DMS53 treated with DMSO at 0.1 percent for 48 hours (cell line): ENCODE data around the gene SESN3.
"Not testable (repeated sequence)": the region's sequence is repeated elsewhere in the genome, so short reads cannot be mapped to it uniquely, and the experiment has no call there.

Experiments used
- DNase-seq: peaks from one replicate; lab custom pipeline; 2025; ENCODE audit not compliant: unreplicated experiment; lab: John Stamatoyannopoulos, UW

SESN3 gene

DNA sequence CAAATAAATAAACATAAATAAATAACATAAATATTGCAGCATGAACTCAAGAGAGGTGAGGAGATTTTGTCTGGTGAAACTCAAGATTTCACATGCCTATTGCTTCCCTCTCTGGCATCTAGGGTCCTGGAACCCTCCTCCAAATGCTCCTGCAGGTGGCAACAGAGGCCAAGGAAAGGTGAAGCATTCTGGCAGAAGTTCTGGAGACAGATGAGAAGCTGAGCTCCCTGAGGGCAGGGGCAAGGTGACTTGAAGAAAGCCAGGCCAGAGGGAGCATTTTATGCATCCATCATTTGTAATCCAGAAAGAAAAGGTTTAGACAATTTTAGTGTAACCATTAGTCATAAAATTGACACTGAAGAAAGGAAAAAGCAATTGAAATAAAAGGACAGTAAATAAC, 76.5 kb downstream of the SESN3 start:
- DNase-seq = peak; percentile 43

DNA sequence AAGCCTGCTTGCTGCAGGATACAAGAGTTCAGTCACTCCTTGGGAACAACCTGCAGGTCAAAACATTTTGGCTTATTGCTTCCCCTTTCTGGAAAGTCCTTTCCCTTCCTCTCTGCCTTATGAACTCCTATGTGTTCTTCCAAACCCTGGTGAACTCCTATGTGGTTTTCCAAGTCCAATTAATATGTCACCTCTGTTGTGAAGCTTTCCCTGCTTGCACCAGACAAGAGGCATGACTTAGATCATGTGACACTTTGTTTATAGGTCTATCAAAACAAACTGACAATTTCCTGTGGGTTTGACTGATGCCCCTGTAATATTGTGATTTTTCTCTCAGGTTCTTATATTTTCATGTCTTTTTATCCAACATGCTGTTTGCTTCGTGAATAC, 77.2 kb downstream of the SESN3 start:
- DNase-seq = no peak

DNA sequence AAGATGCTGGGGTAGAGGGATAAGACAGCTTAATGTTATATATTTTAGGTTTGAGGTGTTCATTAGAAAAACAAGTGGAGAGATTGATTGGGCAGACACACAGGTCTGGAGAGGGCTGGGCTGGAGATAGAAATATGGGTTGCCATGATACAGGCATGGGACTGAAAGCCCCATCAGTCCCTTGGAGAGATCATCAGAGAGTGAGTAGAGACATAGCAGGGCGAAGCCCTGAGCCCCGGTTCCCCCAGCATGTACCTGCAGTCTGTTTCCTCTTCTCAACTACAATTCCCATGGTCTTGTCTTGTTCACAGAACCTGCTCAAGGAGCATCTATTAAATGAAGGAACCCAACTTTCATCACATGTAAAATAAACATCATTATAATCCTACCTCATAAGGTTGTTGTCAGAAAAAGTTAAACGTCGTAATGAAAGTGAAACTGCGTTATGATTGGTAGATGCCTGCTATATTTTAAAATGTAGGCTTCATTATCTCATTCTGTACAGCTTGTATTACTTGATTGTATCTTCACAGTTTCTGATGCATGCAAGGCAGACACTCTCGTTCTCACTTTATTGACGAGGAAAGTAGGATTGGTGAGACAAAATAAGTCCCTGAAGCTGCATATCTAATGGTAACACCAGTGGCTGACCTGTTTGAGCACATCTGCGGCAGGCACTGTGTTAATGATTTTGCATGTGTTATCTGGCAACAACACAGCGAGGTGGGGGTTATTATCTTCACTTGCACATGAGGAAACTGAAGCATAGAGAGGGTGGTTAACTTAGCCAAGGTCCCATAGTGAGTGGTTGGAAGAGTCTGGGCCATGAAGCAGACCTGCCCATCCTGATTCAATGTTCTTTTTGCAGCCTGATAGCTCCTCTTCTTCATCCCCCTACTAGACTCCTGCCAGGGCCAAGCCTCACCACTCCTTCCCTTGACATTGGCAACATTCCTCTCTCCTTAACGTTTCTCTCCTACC, 77.8 kb downstream of the SESN3 start:
- DNase-seq = no peak

DNA sequence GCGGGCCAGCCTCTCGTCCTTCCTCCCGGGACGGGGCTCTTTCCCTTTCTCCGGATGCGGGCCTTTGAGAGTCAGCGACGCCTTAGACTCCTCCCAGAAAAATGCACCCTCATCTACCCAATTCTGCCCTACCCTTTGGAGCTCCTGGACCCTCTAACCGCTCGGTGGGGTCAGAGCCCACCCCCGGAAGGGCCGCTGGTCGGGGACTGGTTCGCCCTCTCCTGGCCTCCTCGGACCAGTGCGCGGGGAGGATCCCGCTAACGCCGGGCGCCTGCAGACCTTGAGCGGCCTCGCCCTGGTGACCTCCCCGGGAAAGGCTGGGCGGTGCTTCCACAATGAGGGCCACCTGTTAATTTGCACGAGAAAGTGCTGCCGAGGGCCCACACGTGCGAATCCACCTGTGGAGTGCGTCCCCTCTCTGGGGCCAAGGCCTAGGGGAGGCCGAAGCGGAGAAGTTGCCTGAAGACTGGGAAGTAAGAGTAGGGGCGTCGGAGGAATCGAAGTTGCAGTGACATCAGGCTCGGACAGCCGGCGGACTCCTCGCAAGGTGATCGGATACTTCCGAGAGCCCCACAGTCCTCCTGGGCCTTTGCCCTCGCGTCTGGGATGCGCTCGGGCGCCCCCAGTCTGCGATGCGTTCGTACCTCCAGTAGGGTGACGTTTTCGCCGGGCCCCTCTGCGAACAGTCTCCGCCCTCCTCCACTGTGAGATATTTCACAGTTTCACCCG, 79.9 kb downstream of the SESN3 start:
- DNase-seq = peak; percentile 98

DNA sequence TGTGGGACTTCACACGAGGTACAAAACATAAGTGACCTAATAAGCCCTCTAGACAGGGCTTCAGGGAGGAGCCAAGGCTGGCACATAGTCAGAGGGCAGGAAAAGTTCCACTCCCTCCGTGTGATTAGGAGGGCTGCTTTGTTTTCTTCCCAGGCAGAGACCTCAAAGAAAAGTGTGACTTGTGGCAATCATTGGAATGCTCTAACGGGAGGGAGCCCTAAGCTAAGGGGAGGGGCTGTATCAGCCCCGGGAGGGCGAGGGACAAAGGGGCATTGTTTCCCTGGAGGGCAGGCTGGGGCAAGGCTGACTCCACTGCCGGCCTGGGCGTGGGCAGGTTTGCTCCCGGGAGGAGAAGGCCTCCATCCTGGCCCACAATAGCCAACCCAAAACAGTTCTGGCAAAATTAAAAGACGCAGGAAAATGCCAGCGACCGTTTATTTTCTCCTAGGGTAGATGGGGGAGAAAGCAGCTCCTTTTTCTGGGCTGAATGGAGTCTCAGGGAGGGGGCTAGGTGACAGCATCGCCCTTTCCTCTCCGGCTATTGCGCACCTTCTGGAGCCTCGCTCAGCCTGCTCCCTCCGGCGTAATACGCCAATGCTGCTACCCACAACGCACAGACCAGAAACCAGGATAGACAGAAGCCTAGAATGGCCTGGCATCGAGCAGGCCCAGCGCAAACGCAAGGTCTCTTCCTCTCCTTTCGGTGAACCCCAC, 81.2 kb downstream of the SESN3 start:
- DNase-seq = no peak

DNA sequence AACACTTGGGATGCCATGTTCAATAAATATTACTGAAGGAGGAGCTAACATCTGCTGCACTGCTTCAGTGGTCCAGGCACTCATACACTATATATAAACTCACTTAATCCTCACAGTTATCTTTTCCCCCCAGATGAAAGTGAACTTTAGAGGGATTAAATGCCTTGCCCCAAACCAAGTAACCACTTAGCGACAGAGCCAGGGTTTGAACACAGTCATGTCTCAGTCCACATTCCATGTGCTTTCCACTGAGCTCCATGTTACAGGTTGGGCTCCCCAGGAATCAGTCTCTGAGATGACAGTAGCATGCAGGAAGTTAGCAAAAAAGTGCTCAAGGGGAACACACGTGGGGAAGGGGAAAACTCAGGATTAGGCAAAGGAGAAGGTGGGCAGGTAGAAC, 82.1 kb downstream of the SESN3 start:
- DNase-seq = no peak

DNA sequence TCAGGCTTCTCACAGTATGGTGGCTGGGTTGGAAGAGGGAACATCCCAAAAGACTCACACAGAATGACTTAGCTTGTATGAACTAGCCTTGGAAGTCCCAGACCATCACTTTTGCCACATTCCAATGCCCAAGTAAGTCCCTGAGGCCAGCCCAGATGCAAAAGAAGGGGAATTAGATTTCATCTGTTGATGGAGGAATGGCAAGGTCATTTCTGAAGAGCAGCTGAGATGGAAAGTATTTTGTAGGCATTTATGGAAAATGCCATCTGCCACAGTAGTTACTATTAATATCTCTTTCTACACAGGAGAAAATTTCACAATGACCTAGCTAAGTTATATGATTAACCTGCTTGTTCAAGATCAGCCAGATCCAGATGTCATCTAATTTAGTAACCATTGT, 82.6 kb downstream of the SESN3 start:
- DNase-seq = no peak

DNA sequence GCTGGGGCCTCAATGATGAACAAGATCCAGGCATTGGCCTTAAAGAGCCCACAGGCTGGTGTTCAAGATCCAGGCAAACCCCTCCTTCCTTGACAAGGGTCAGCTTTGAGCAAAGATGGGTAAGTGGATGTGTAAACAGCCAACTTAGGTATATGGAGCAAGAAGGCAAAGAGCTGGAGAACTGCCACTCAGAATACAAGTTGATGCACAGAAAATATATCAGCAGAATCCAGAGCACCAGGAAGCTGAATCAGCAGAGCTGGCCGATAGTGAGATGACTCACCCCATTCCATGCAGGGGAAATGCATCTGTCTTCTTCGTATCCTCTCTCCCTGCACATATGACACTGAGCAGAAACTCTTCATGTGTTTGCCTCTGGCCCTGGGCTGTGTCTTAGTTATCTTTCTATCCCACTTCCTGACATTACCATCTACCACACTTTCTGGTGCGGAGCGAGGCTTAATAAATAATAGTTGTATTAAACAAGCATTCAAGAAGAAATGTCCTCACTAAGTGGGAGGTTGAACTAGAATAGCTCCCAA, 83.6 kb downstream of the SESN3 start:
- peak; percentile 74 for DNase-seq

DNA sequence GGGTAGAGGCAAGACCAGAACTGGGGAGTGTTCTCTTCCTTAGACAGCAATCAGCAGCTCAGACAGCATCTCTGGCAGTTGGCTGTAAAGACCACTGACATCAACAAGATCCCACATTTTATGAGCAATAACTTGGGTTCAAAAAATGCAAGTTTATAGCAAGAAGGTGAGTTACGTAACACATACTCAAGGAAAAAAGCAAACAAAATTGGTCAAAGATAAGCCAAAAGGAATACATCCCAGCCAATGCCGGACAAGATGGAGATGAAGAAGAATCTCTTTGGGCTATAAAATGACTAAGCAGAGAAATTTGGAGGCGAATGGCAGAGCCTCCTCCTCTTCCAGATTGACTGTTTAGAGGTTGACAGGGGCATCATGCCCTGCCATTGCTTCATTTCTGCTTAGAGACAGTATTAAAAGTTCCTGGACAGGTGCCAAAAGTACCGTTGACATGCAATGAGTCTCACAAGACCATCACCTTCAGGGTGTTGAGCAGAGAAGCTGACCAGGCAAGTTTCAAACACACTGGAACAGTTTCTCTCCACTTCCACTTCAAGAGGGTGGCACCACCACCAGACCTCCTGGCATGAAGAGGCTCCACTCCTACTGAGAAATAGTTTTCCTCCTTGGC, 85.5 kb downstream of the SESN3 start:
- DNase-seq = no peak

DNA sequence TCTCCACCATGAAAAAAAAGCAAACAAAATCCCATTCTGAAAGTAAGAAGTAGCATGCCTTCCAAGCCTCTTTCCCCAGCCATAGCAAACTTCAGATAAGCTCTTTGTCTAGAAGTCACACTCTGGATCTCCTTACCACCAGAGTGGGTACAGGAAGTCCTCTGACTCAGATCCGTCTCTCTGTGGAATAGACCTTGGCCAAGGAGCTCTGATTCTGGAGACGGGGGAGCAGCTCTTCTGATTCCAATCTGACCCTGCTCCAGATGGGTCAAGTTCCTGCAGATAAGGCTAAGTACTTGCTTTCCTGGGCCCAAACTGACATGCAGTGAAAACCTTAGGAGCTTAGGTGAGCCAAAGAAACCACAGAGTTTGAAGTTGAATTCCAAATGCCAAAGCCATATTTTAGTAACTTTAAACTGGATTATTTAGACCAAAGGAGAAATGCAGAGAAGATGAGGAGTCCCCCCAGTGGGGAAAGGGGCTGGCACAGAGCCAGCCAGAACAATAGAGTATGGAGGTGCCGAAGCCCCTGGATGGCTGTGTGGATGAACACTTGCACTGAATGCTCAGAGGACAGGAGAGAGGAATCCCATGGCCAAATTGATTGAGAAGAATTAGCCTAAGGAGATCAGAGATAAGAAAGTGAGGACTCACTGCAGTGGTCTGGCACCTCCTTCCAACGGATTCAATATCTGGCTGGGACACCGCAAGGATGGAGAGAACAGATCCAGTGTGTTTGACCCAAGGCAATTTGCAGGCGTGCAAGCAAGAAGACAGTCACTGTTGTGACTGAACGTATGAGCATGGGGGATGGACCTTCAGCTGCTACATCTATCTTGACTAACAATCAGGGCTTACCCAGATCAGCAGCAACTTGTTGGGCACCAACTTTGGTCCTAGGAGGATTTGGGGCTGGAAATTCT, 86.4 kb downstream of the SESN3 start:
- DNase-seq = no peak

DNA sequence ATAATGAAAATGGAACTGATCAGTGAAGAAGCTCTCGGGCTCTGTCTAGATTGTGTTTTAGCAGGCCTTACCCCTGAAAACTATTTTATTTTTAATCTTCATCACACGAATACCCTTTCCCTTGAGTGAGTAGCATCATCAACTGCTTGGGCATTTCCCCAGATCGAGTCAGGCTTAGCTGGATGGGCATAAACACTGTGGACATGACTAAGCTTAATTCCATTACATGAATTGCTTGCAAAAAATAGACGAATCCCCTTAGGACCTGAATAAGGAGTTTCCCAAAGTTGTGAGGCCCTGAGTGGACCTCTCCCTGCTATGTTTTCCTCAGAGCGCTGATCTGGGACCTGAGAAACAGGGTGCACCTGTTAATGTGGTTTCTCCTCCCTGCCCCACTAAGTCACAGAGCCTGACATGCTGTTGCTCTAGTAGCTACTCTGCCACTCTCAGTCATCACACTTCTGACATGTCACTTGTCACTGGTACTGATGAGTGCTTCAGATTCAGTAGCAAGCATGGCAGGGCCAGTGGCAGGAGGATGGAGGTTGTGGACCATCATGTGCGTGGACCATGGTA, 87.8 kb downstream of the SESN3 start:
- no peak for DNase-seq

DNA sequence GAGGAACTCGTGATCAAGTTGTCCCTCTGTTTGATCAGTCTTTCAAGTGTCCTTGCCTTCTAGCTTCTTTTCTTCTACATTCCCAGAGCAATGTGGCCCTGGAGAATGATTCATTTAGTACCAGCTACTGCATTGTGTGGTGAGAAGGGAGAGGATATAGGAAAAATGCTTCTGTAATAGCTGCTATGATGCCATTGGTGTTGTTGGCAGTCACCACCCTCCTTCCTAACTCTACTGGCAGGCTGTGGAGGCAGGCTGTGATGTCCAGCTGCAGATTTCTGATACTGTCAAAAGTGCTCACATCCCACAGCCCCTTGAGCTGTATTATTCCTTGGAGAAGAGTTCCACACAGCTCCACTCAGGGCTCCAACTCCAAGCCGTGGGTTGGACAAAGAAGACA, 88.6 kb downstream of the SESN3 start:
- DNase-seq = no peak

DNA sequence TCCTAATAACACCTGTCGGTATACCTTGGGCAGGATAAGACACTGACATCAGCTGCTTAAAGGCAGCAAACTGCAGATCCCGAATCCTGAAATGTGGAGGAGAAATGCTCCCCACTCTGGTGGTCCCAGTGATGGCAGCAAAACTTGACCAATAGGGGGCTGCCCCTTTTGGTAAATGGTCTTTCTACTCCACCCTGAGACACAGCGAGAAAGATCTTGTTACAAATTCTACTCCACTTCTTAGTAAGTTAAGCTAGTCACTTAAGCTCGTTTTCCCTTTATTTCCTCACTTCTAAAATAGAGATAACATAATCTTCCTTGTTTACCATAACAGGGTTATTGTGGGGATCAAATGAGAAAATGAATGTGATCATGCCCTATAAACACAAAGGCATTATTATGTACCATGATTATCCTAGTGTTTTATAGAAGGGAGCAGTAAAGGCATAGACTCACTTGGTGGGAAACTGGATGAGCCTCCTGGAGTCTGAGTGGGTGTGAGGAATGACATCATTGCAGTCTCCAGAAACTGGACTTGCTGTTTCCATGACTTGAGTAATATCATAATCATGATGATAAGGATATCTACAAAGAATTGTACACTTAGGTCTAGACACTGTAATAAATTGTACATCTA, 90.5 kb downstream of the SESN3 start:
- DNase-seq = no peak

DNA sequence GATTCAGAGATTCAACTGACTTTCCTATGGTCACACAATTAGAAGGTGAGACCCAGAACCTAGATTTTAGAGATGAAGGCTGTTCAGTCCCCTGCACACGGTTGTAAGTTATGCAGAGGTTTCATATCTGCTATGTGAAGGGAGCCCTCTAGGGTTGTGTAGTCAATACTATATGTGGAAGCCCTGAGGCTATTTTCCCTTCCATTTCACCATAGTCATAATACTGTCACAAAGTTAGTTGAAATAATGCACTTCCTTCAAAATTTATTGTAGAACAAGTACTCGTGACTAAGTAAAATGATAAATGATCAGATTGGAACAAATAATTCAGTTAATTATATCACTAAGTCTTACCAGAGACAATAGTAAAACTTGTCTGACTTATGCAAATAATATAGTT, 92.6 kb downstream of the SESN3 start:
- DNase-seq = no peak

DNA sequence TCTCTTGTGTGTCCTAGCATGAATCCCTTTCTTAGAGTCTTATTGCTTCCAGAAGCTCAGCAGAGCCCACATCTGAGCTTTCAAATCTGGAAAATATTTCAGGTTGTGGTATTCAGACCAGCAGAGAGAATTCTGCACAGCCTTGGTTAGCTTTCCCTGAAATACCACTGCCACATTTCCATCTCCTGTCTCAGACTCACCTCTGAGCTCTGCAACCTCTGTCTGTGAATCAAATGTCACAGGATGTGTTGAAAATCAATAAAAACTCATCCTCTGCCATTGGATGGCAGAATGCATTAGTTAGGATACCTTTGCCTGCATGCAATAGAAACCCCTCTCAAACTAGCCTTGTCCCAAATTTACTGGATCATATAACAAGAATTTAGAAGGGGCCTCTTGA, 93.7 kb downstream of the SESN3 start:
- DNase-seq = no peak

DNA sequence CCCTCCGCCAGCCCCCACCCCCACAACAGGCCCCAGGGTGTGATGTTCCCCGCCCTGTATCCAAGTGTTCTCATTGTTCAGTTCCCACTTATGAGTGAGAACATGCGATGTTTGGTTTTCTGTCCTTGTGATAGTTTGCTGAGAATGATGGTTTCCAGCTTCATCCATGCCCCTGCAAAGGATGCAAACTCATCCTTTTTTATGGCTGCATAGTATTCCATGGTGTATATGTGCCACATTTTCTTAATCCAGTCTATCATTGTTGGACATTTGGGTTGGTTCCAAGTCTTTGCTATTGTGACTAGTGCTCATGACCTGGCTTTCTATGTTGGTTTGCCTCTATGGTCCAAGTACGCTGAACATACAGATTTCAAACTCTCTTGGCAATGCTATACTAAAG, 94.3 kb downstream of the SESN3 start:
- not testable (repeated sequence) for DNase-seq

DNA sequence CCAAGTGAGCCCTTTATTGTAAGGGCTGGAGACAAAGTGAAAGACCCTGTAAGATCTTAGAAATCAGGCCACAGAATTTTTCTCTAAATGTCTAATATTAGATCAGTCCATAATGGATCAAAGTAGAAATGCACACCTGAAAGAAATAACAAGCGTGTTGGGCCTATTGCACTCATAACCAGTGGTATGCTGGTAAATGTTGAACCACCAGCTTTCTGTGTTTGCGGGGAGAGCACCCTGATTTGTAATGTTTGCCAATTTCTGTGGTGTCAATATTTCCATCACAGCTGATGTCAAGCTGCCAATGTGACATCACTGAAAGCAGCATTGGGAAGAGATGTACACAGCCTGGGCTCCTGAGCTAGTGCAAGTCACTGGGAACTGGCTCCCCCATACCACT, 95.1 kb downstream of the SESN3 start:
- no peak for DNase-seq

DNA sequence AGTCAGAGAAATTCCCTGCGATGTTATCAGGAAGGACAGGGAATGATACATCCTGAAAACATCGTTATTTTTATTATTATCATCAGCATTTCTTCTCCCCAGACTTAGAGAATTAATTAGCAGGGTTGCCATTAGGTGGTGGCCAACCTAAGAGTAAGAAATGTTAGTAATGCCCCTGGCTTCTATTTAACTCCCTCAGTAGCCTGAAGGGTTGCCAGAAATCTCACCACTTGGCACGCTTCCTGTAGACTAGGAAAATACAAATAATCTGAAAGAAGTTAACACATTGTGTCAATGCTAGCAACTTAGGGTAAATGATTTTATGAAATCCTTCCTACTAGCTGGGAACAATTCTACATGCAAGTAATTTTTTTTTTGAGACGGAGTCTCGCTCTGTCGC, 95.8 kb downstream of the SESN3 start:
- DNase-seq = no peak

DNA sequence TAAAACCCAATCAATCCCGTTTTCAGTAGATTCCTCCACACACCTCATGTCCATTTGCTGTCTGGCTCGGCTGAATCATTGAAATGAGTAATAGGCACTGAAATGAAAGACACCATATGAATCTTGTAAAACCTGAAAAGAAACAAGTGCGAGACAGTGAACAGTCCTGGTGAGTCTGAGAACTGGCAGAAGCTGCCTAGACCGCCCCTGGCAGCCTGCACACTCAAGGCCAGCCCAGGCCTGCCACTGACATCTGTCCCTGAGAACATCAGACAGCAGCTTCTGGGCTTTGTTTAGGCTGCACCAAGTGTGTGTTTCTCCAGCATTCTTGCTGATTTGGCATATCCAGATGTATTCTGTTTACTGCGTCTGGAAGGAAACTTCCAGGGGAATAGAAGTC, 96.5 kb downstream of the SESN3 start:
- no peak for DNase-seq
